GM18511 (cell line): ENCODE data around the gene PSMB7.

ENCODE experiments used
- ATAC-seq: cut with Tn5 transposase; IDR thresholded peaks from one replicate; pipeline ENCODE4 v1.9.1; 2021; ENCODE audit warnings: mild to moderate bottlenecking, moderate library complexity; ENCODE audit not compliant: unreplicated experiment

The PSMB7 gene

GRCh38 chr9:124384846-124385245, 30.4 kb downstream of the PSMB7 start:
- no peak for ATAC-seq

GRCh38 chr9:124384210-124384609, 31.0 kb downstream of the PSMB7 start:
- no peak for ATAC-seq

- ATAC-seq, result no peak
These were observed 33.9 kb downstream of the PSMB7 start for GRCh38 chr9:124381170-124381945.

GRCh38 chr9:124377551-124378406, 37.5 kb downstream of the PSMB7 start:
- no peak for ATAC-seq

GRCh38 chr9:124376329-124376728, 38.9 kb downstream of the PSMB7 start:
- ATAC-seq, result no peak

GRCh38 chr9:124375726-124376125, 39.5 kb downstream of the PSMB7 start:
- no peak for ATAC-seq

GRCh38 chr9:124373851-124374250, 41.4 kb downstream of the PSMB7 start:
- no peak for ATAC-seq

- no peak for ATAC-seq
These were observed 41.9 kb downstream of the PSMB7 start for GRCh38 chr9:124373386-124373785.

- no peak for ATAC-seq
These were observed 43.2 kb downstream of the PSMB7 start for GRCh38 chr9:124372038-124372437.

- no peak for ATAC-seq
These were observed 44.2 kb downstream of the PSMB7 start for GRCh38 chr9:124370896-124371582.

GRCh38 chr9:124369231-124369797, 45.9 kb downstream of the PSMB7 start:
- ATAC-seq, result no peak

- no peak for ATAC-seq
These were observed 46.5 kb downstream of the PSMB7 start for GRCh38 chr9:124368692-124369091.

GRCh38 chr9:124366476-124367220, 48.6 kb downstream of the PSMB7 start:
- no peak for ATAC-seq

- no peak for ATAC-seq
These were observed 50.2 kb downstream of the PSMB7 start for GRCh38 chr9:124365036-124365435.

- ATAC-seq, result no peak
These were observed 51.1 kb downstream of the PSMB7 start for GRCh38 chr9:124364141-124364540.

- ATAC-seq, result no peak
These were observed 51.7 kb downstream of the PSMB7 start for GRCh38 chr9:124363326-124364096.

- no peak for ATAC-seq
These were observed 54.1 kb downstream of the PSMB7 start for GRCh38 chr9:124361128-124361527.

GRCh38 chr9:124359855-124360678, 55.2 kb downstream of the PSMB7 start:
- ATAC-seq, result no peak

- no peak for ATAC-seq
These were observed 55.8 kb downstream of the PSMB7 start for GRCh38 chr9:124359426-124359825.
